Panc1 (cell line): Measurements from ENCODE around the gene FBN1. TPM values are rescaled to one million over a fixed set of nuclear protein-coding genes. Genes with fewer than 3 reads are reported as not detected.

ENCODE experiments used
- ATAC-seq: fragments of 200-7000 bp; cut with Tn5 transposase; 2 replicates; pipeline ENCODE4 v1.9.1; 2020; ENCODE audit warnings: mild to moderate bottlenecking, moderate library complexity
- BruUV-seq: library from RNA; stranded (reverse); fragments of 400-500 nt; replicated peaks from 2 replicates; lab custom pipeline; 2021; lab: Mats Ljungman, UMichigan
- CTCF ChIA-PET: fragments of 300-600 bp; sonication (Branson Sonifier 250); formaldehyde crosslinking; loops from one replicate; lab custom pipeline; 2022; ENCODE audit warnings: antibody characterized with exemption; lab: Charles Lee
- POLR2A ChIA-PET: fragments of 300-600 bp; sonication (Branson Sonifier 250); formaldehyde crosslinking; loops from one replicate; lab custom pipeline; 2022; ENCODE audit warnings: antibody characterized with exemption; lab: Charles Lee
- DNase-seq: peaks from one replicate; pipeline ENCODE4 v3.0.0-alpha.2; 2010; ENCODE audit warnings: low read depth, low spot score
- H3K27ac ChIP-seq: 2 replicates; pipeline ENCODE4 v1.5.1; 2011; ENCODE audit warnings: mild to moderate bottlenecking, low read length, inconsistent platforms
- H3K27me3 ChIP-seq: fragments of 200-500 bp; sonication (Bioruptor generic); 2 replicates; pipeline ENCODE4 v1.6.0; 2014; ENCODE audit warnings: low read length, inconsistent platforms; ENCODE audit not compliant: control insufficient read depth, insufficient read depth
- H3K36me3 ChIP-seq: fragments of 200-500 bp; sonication (Bioruptor generic); 2 replicates; pipeline ENCODE4 v1.5.1; 2014; ENCODE audit warnings: inconsistent platforms, mild to moderate bottlenecking, low read length, moderate library complexity; ENCODE audit not compliant: control insufficient read depth, insufficient read depth
- H3K4me1 ChIP-seq: 2 replicates; pipeline ENCODE4 v1.5.1; 2011; ENCODE audit warnings: inconsistent platforms, mild to moderate bottlenecking, low read length, moderate library complexity; ENCODE audit not compliant: control insufficient read depth, insufficient read depth
- H3K4me3 ChIP-seq, 2 experiments: 2 replicates each; pipeline ENCODE4 v1.5.1; 2011 to 2012; ENCODE audit warnings: low read depth in 2 of 2, low read length in 2 of 2, mild to moderate bottlenecking in 2 of 2, inconsistent platforms in 1 of 2, moderate library complexity in 1 of 2
- H3K9me3 ChIP-seq: fragments of 200-500 bp; sonication (Bioruptor generic); 2 replicates; pipeline ENCODE4 v1.5.1; 2014; ENCODE audit warnings: low read depth, mild to moderate bottlenecking, inconsistent platforms, low read length, moderate library complexity; ENCODE audit not compliant: control insufficient read depth, insufficient read depth
- POLR2AphosphoS5 ChIP-seq: IDR thresholded peaks from 2 replicates; pipeline ENCODE4 v1.6.1; 2012; ENCODE audit warnings: mild to moderate bottlenecking, low read depth, low read length, moderate library complexity
- SIN3A ChIP-seq: IDR thresholded peaks from 2 replicates; pipeline ENCODE4 v1.6.1; 2012; ENCODE audit warnings: low read depth, mild to moderate bottlenecking, low read length, moderate library complexity, borderline replicate concordance; ENCODE audit not compliant: insufficient read depth
- TCF7L2 ChIP-seq: IDR thresholded peaks from 2 replicates; pipeline ENCODE4 v1.6.1; 2011; ENCODE audit warnings: mild to moderate bottlenecking, low read depth, low read length, inconsistent platforms
- in situ Hi-C: cut with HindIII; loops from 2 replicates; pipeline ENCODE4 v1.10.0; 2016; ENCODE audit warnings: low sequenced_read_pairs, low pct_unique_long_range_greater_than_20kb
- intact Hi-C: fragments of 100-400 bp; cut with micrococcal nuclease; formaldehyde crosslinking; loops from one replicate; pipeline ENCODE4 v1.10.0; 2022; ENCODE audit not compliant: unreplicated experiment
- total RNA-seq: library from RNA; stranded (reverse); gene quantifications from one replicate; pipeline ENCODE4 v1.2.1, GENCODE V29; 2021; ENCODE audit not compliant: unreplicated experiment
- TF ChIP-seq, protein P1 (sequence below): fragments of 450-650 bp; IDR thresholded peaks from 2 replicates; pipeline ENCODE4 v1.5.1; 2017; ENCODE audit warnings: mild to moderate bottlenecking
- TF ChIP-seq, protein P2 (sequence below), 2 experiments: IDR thresholded peaks; 2 replicates each; pipeline ENCODE4 v1.6.1; 2011 to 2012; ENCODE audit warnings: low read depth in 2 of 2, control low read depth in 1 of 2, low read length in 1 of 2, mild to moderate bottlenecking in 1 of 2, moderate library complexity in 1 of 2; ENCODE audit not compliant: insufficient read depth in 1 of 2

Gene FBN1
- total RNA-seq, 1 experiment from 2014 or later = 0.46 TPM

DNA sequence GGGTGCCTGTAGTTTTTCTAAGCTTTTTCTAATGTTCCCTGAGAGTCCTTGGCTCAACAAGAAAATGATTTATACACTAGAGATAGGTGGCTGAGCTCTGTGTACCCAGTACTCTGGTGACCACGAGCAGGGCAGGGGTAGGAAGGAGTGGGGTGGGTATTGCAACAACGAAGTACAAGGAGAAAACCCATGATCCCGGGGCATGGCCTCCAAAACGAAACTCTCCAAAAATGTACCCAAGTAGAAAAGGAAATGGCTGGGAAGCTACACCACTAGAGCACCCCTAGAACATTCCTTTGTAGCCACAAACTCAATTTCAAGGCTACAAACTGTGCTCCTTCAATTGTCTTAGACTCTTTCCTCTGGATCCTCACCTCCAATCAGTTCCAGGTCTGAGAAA, 175.4 kb downstream of the FBN1 start:
- no peaks in the 10 kb centered on the region for H3K36me3 ChIP-seq
- no peak overlapping the region for H3K4me3 ChIP-seq
- no peaks in the 10 kb centered on the region for H3K9me3 ChIP-seq
- intact Hi-C loops (no loop called here), in situ Hi-C loops (no loop called here)
- BruUV-seq = no TSS peak
- no peaks in the 10 kb centered on the region for H3K27me3 ChIP-seq
- TF ChIP-seq POLR2AphosphoS5 = no peak
- no peak for TF ChIP-seq SIN3A
- no peak for TF ChIP-seq TCF7L2
- TF ChIP-seq, protein P1, sequence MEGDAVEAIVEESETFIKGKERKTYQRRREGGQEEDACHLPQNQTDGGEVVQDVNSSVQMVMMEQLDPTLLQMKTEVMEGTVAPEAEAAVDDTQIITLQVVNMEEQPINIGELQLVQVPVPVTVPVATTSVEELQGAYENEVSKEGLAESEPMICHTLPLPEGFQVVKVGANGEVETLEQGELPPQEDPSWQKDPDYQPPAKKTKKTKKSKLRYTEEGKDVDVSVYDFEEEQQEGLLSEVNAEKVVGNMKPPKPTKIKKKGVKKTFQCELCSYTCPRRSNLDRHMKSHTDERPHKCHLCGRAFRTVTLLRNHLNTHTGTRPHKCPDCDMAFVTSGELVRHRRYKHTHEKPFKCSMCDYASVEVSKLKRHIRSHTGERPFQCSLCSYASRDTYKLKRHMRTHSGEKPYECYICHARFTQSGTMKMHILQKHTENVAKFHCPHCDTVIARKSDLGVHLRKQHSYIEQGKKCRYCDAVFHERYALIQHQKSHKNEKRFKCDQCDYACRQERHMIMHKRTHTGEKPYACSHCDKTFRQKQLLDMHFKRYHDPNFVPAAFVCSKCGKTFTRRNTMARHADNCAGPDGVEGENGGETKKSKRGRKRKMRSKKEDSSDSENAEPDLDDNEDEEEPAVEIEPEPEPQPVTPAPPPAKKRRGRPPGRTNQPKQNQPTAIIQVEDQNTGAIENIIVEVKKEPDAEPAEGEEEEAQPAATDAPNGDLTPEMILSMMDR = no peak
- TF ChIP-seq, protein P2, sequence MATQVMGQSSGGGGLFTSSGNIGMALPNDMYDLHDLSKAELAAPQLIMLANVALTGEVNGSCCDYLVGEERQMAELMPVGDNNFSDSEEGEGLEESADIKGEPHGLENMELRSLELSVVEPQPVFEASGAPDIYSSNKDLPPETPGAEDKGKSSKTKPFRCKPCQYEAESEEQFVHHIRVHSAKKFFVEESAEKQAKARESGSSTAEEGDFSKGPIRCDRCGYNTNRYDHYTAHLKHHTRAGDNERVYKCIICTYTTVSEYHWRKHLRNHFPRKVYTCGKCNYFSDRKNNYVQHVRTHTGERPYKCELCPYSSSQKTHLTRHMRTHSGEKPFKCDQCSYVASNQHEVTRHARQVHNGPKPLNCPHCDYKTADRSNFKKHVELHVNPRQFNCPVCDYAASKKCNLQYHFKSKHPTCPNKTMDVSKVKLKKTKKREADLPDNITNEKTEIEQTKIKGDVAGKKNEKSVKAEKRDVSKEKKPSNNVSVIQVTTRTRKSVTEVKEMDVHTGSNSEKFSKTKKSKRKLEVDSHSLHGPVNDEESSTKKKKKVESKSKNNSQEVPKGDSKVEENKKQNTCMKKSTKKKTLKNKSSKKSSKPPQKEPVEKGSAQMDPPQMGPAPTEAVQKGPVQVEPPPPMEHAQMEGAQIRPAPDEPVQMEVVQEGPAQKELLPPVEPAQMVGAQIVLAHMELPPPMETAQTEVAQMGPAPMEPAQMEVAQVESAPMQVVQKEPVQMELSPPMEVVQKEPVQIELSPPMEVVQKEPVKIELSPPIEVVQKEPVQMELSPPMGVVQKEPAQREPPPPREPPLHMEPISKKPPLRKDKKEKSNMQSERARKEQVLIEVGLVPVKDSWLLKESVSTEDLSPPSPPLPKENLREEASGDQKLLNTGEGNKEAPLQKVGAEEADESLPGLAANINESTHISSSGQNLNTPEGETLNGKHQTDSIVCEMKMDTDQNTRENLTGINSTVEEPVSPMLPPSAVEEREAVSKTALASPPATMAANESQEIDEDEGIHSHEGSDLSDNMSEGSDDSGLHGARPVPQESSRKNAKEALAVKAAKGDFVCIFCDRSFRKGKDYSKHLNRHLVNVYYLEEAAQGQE (IDR thresholded peaks at IDR 0.05; ENCODE audit: insufficient read depth in 1 of 2, low read depth in 2 of 2, low read length in 1 of 2) = no peak
- CTCF ChIA-PET = no interaction called here
- H3K27ac ChIP-seq = no peak overlapping the region
- POLR2A ChIA-PET = no interaction called here
- H3K4me1 ChIP-seq = no peaks in the 10 kb centered on the region
- DNase-seq (no peak), ATAC-seq (no peak)

DNA sequence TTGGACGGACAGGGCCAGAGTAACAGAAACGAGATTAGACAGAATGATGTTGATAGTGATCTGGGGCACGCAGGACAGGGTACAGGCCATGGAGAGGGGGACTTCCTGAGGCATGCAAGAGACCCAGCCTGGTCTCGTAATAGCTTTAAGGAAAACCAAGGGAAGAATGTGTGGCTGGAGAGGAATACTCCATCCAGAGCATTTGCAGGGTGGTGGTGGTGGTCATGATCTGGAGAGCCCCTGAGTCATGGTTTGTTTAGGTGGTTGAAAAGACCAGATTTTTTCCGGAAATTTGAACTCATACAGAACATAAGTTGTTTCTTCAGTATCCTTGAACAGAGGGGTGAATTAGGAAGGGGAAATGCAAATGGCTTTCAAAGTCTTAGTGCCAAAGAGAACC, 175.8 kb downstream of the FBN1 start:
- ChIA-PET POLR2A (no interaction called here), CTCF (no interaction called here)
- intact Hi-C loops = no loop called here
- in situ Hi-C loops = no loop called here
- H3K27ac ChIP-seq = no peak overlapping the region
- H3K27me3 ChIP-seq = no peaks in the 10 kb centered on the region
- H3K4me1 ChIP-seq = no peaks in the 10 kb centered on the region
- no TSS peak for BruUV-seq
- TF ChIP-seq TCF7L2 (no peak), POLR2AphosphoS5 (no peak), SIN3A (no peak)
- TF ChIP-seq, protein P1 = no peak
- TF ChIP-seq, protein P2 (IDR thresholded peaks at IDR 0.05; ENCODE audit: insufficient read depth in 1 of 2, low read depth in 2 of 2, low read length in 1 of 2) = no peak
- H3K36me3 ChIP-seq = no peaks in the 10 kb centered on the region
- no peaks in the 10 kb centered on the region for H3K9me3 ChIP-seq
- no peak for ATAC-seq
- no peak for DNase-seq
- no peak overlapping the region for H3K4me3 ChIP-seq
